ENCODE data around the gene RBM23. TPM values are rescaled to one million over a fixed set of nuclear protein-coding genes. Genes with fewer than 3 reads are reported as not detected.
A peak's percentile ranks its signal among the peaks of the same experiment; 100 is the strongest.
"Not testable (repeated sequence)": the region's sequence is repeated elsewhere in the genome, so short reads cannot be mapped to it uniquely, and the experiment has no call there.

Gene RBM23
- total RNA-seq, 1 donor from 2014 or later, result 170 TPM

GRCh38 chr14:22962061-22962676 lies 43.2 kb upstream of the RBM23 start:
- no peaks in the 10 kb centered on the region for H3K9me3 ChIP-seq (ENCODE audit: low read depth)

GRCh38 chr14:22955702-22956569 lies 37.0 kb upstream of the RBM23 start:
- Mint-ChIP-seq H3K36me3 (peaks cover 13% of the 10 kb centered on the region), H3K4me3 (peak overlapping the region; percentile 95), H3K9me3 (no peaks in the 10 kb centered on the region), H3K27ac (peak overlapping the region; percentile 98), H3K27me3 (ENCODE audit: insufficient read depth, low read depth) (no peaks in the 10 kb centered on the region), H3K4me1 (peaks cover 16% of the 10 kb centered on the region)
- Histone ChIP-seq H3K4me2 (peak overlapping the region; percentile 81), H3F3A (ENCODE audit: low read depth) (peaks cover 7% of the 10 kb centered on the region), H4K20me1 (ENCODE audit: low read depth) (no peaks in the 10 kb centered on the region), H3K27me3 (no peaks in the 10 kb centered on the region), H3K27ac (no peak overlapping the region), H3K4me1 (peaks cover 7% of the 10 kb centered on the region), H3K4me3 (peak overlapping the region; percentile 68), H2AFZ (replicated peaks) (peak overlapping the region; percentile 97), H3K36me3 (peaks cover 5% of the 10 kb centered on the region), H3K9me3 (ENCODE audit: low read depth) (no peaks in the 10 kb centered on the region), H3K9ac (peak overlapping the region; percentile 79), H3K79me2 (ENCODE audit: low read depth) (peaks cover 16% of the 10 kb centered on the region)
- DNase-seq (ENCODE audit: low spot score), result no peak
- TF ChIP-seq EZH2phosphoT487 (IDR thresholded peaks at IDR 0.05) (no peak), EZH2 (IDR thresholded peaks at IDR 0.05) (no peak), CTCF (IDR thresholded peaks at IDR 0.05) (no peak)

More at GRCh38 chr14:22962061-22962676, 43.2 kb upstream of the RBM23 start:
- DNase-seq (ENCODE audit: low spot score), result no peak
- Mint-ChIP-seq H3K9me3 (no peaks in the 10 kb centered on the region), H3K27me3 (ENCODE audit: insufficient read depth, low read depth) (no peaks in the 10 kb centered on the region), H3K4me3 (no peak overlapping the region), H3K4me1 (no peaks in the 10 kb centered on the region), H3K27ac (no peak overlapping the region), H3K36me3 (peaks cover 3% of the 10 kb centered on the region)
- Histone ChIP-seq H3K4me3 (no peak overlapping the region), H3K36me3 (no peaks in the 10 kb centered on the region), H3K4me2 (no peak overlapping the region), H3K27ac (no peak overlapping the region), H3K9ac (no peak overlapping the region), H4K20me1 (ENCODE audit: low read depth) (no peaks in the 10 kb centered on the region), H3K79me2 (ENCODE audit: low read depth) (no peaks in the 10 kb centered on the region), H3K27me3 (no peaks in the 10 kb centered on the region), H3K4me1 (no peaks in the 10 kb centered on the region), H2AFZ (replicated peaks) (no peak overlapping the region), H3F3A (ENCODE audit: low read depth) (peaks cover 10% of the 10 kb centered on the region)
- TF ChIP-seq EZH2phosphoT487 (IDR thresholded peaks at IDR 0.05), result no peak
- TF ChIP-seq CTCF (IDR thresholded peaks at IDR 0.05), result no peak
- TF ChIP-seq EZH2 (IDR thresholded peaks at IDR 0.05), result no peak

- Histone ChIP-seq H3K79me2 (ENCODE audit: low read depth) (peaks cover 16% of the 10 kb centered on the region), H4K20me1 (ENCODE audit: low read depth) (no peaks in the 10 kb centered on the region), H3K27ac (no peak overlapping the region), H3K9ac (no peak overlapping the region), H3K4me2 (no peak overlapping the region), H3F3A (ENCODE audit: low read depth) (peaks cover 7% of the 10 kb centered on the region), H3K27me3 (no peaks in the 10 kb centered on the region), H2AFZ (replicated peaks) (no peak overlapping the region), H3K4me3 (no peak overlapping the region), H3K9me3 (ENCODE audit: low read depth) (no peaks in the 10 kb centered on the region), H3K4me1 (peaks cover 7% of the 10 kb centered on the region), H3K36me3 (peaks cover 5% of the 10 kb centered on the region)
- no peak overlapping the region for H3K4me3 Mint-ChIP-seq
- no peak for TF ChIP-seq EZH2phosphoT487 (IDR thresholded peaks at IDR 0.05)
- TF ChIP-seq CTCF (IDR thresholded peaks at IDR 0.05), result no peak
- no peak for TF ChIP-seq EZH2 (IDR thresholded peaks at IDR 0.05)
- peaks cover 16% of the 10 kb centered on the region for H3K4me1 Mint-ChIP-seq
- DNase-seq (ENCODE audit: low spot score), result no peak
- H3K9me3 Mint-ChIP-seq, result no peaks in the 10 kb centered on the region
- H3K27ac Mint-ChIP-seq, result no peak overlapping the region
- peaks cover 18% of the 10 kb centered on the region for H3K36me3 Mint-ChIP-seq
- H3K27me3 Mint-ChIP-seq (ENCODE audit: insufficient read depth, low read depth), result no peaks in the 10 kb centered on the region
Measured at GRCh38 chr14:22952418-22952817, 33.5 kb upstream of the RBM23 start.

GRCh38 chr14:22951795-22952194 lies 32.8 kb upstream of the RBM23 start:
- H3K27ac Mint-ChIP-seq, H3K36me3 ChIP-seq: not testable (repeated sequence)

More at GRCh38 chr14:22951795-22952194, 32.8 kb upstream of the RBM23 start:
- not testable (repeated sequence) for H3K4me2 ChIP-seq; H3F3A ChIP-seq (ENCODE audit: low read depth); H3K27me3 Mint-ChIP-seq (ENCODE audit: insufficient read depth, low read depth); H3K9me3 ChIP-seq (ENCODE audit: low read depth); H3K9me3 Mint-ChIP-seq; H3K27ac ChIP-seq; H3K27me3 ChIP-seq; H4K20me1 ChIP-seq (ENCODE audit: low read depth); H3K4me3 Mint-ChIP-seq; H3K4me1 ChIP-seq; DNase-seq (ENCODE audit: low spot score); H3K9ac ChIP-seq; H2AFZ ChIP-seq (replicated peaks); H3K4me3 ChIP-seq
- H3K4me1 Mint-ChIP-seq, result peaks cover 16% of the 10 kb centered on the region
- H3K36me3 Mint-ChIP-seq, result peaks cover 18% of the 10 kb centered on the region
- peaks cover 16% of the 10 kb centered on the region for H3K79me2 ChIP-seq (ENCODE audit: low read depth)
